Activated gamma-delta T cell (primary cell): ENCODE measurements around the gene CDYL.

Experiments used
- DNase-seq: peaks from one replicate; lab custom pipeline; 2025; lab: John Stamatoyannopoulos, UW

CDYL gene

GRCh38 chr6:4964675-4965561 is 188.7 kb downstream of the CDYL start:
- no peak for DNase-seq

- no peak for DNase-seq
Observed at GRCh38 chr6:4965562-4966389, 189.6 kb downstream of the CDYL start.

- no peak for DNase-seq
Observed at GRCh38 chr6:4967301-4968030, 191.3 kb downstream of the CDYL start.

GRCh38 chr6:4969609-4970285 is 193.5 kb downstream of the CDYL start:
- DNase-seq, result no peak

GRCh38 chr6:4970739-4971395 is 194.7 kb downstream of the CDYL start:
- no peak for DNase-seq

- DNase-seq, result no peak
Observed at GRCh38 chr6:4971851-4972250, 195.6 kb downstream of the CDYL start.

- DNase-seq, result no peak
Observed at GRCh38 chr6:4972438-4972837, 196.2 kb downstream of the CDYL start.

GRCh38 chr6:4973415-4973814 is 197.2 kb downstream of the CDYL start:
- DNase-seq, result no peak

GRCh38 chr6:4973982-4974745 is 198.0 kb downstream of the CDYL start:
- no peak for DNase-seq

- no peak for DNase-seq
Observed at GRCh38 chr6:4974962-4975361, 198.8 kb downstream of the CDYL start.

GRCh38 chr6:4975506-4975905 is 199.3 kb downstream of the CDYL start:
- DNase-seq, result no peak

- DNase-seq, result no peak
Observed at GRCh38 chr6:4977468-4977867, 201.3 kb downstream of the CDYL start.

- DNase-seq, result no peak
Observed at GRCh38 chr6:4979426-4979825, 203.2 kb downstream of the CDYL start.

- DNase-seq, result no peak
Observed at GRCh38 chr6:4981761-4982160, 205.6 kb downstream of the CDYL start.

GRCh38 chr6:4983322-4983721 is 207.1 kb downstream of the CDYL start:
- no peak for DNase-seq

GRCh38 chr6:4986999-4987398 is 210.8 kb downstream of the CDYL start:
- no peak for DNase-seq

- DNase-seq, result no peak
Observed at GRCh38 chr6:4987432-4987831, 211.2 kb downstream of the CDYL start.

- DNase-seq, result no peak
Observed at GRCh38 chr6:4994741-4995140, 218.5 kb downstream of the CDYL start.

GRCh38 chr6:4997862-4998261 is 221.7 kb downstream of the CDYL start:
- DNase-seq, result no peak

GRCh38 chr6:4999586-4999985 is 223.4 kb downstream of the CDYL start:
- no peak for DNase-seq
